MCF 10A (cell line): ENCODE data around the gene RHBG. TPM values are rescaled to one million over a fixed set of nuclear protein-coding genes. Genes with fewer than 3 reads are reported as not detected.

ENCODE experiments used
- BruUV-seq: library from RNA; stranded (reverse); fragments of 400-500 nt; replicated peaks from 2 replicates; lab custom pipeline; 2021; lab: Mats Ljungman, UMichigan
- CTCF ChIA-PET: fragments of 300-600 bp; sonication (Branson Sonifier 250); formaldehyde crosslinking; extraction: SDS; loops from one replicate; lab custom pipeline; 2021; ENCODE audit warnings: antibody characterized with exemption, inconsistent platforms; lab: Yijun Ruan, JAX
- POLR2A ChIA-PET: fragments of 300-600, 350-650 bp; sonication (Branson Sonifier 250); formaldehyde crosslinking; extraction: SDS; loops from one replicate; lab custom pipeline; 2020; ENCODE audit warnings: antibody characterized with exemption, inconsistent platforms; lab: Yijun Ruan, JAX
- DNase-seq: peaks from one replicate; pipeline ENCODE4 v3.0.0-alpha.2; 2018; ENCODE audit not compliant: unreplicated experiment
- H3K27ac Mint-ChIP-seq: one replicate; pipeline ENCODE4 v1.8.0; 2022; ENCODE audit warnings: mild to moderate bottlenecking, low read depth, mixed read lengths; ENCODE audit not compliant: unreplicated experiment
- H3K27me3 Mint-ChIP-seq: one replicate; pipeline ENCODE4 v1.8.0; 2022; ENCODE audit warnings: mixed read lengths; ENCODE audit not compliant: insufficient read depth, unreplicated experiment
- H3K36me3 Mint-ChIP-seq: one replicate; pipeline ENCODE4 v1.8.0; 2022; ENCODE audit warnings: mild to moderate bottlenecking, moderate library complexity, mixed read lengths; ENCODE audit not compliant: insufficient read depth, unreplicated experiment
- H3K4me1 Mint-ChIP-seq: one replicate; pipeline ENCODE4 v1.8.0; 2022; ENCODE audit warnings: mixed read lengths; ENCODE audit not compliant: insufficient read depth, unreplicated experiment
- H3K4me3 Mint-ChIP-seq: one replicate; pipeline ENCODE4 v1.8.0; 2022; ENCODE audit warnings: mild to moderate bottlenecking, moderate library complexity, mixed read lengths; ENCODE audit not compliant: unreplicated experiment
- H3K9me3 Mint-ChIP-seq: one replicate; pipeline ENCODE4 v1.8.0; 2022; ENCODE audit warnings: mixed read lengths; ENCODE audit not compliant: unreplicated experiment
- CTCF ChIP-seq: fragments of 200-600 bp; IDR thresholded peaks from one replicate; pipeline ENCODE4 v1.8.0; 2022; ENCODE audit warnings: antibody characterized with exemption, mild to moderate bottlenecking; ENCODE audit not compliant: unreplicated experiment
- intact Hi-C: fragments of 100-400 bp; cut with micrococcal nuclease; formaldehyde crosslinking; loops from 2 replicates; pipeline ENCODE4 v1.14.1; 2022
- total RNA-seq: library from RNA; stranded (reverse); gene quantifications from 2 replicates; pipeline ENCODE4 v1.2.3, GENCODE V29; 2022

RHBG gene
- total RNA-seq, 1 experiment from 2014 or later: not detected

- POLR2A ChIA-PET: no interaction called here
Observed at GRCh38 chr1:156416993-156417392, 48.0 kb downstream of the RHBG start.

GRCh38 chr1:156417401-156418020 lies 48.5 kb downstream of the RHBG start:
- BruUV-seq: no TSS peak
- DNase-seq: no peak
- POLR2A ChIA-PET: interaction anchor here (0.6 kb wide), 1 partner anchor 154 kb away, joined by 4 read pairs; no protein-coding TSS in a partner anchor
- peaks cover 5% of the 10 kb centered on the region for H3K4me1 Mint-ChIP-seq
- no peak for TF ChIP-seq CTCF
- H3K36me3 Mint-ChIP-seq: peaks cover 5% of the 10 kb centered on the region
- peaks cover 82% of the 10 kb centered on the region for H3K27me3 Mint-ChIP-seq
- no peak overlapping the region for H3K27ac Mint-ChIP-seq
- intact Hi-C loops: no loop called here
- H3K4me3 Mint-ChIP-seq: no peak overlapping the region
- no peaks in the 10 kb centered on the region for H3K9me3 Mint-ChIP-seq
- CTCF ChIA-PET: interaction anchor here (0.6 to 3.2 kb wide), 6 partner anchors 24 to 256 kb away, joined by 3 to 29 read pairs (median 6); no protein-coding TSS in a partner anchor

More at GRCh38 chr1:156416993-156417392, 48.0 kb downstream of the RHBG start:
- H3K9me3 Mint-ChIP-seq: no peaks in the 10 kb centered on the region
- CTCF ChIA-PET: interaction anchor here (0.6 to 3.0 kb wide), 4 partner anchors 16 to 212 kb away, joined by 3 to 10 read pairs (median 6); no protein-coding TSS in a partner anchor
- H3K36me3 Mint-ChIP-seq: peaks cover 5% of the 10 kb centered on the region
- DNase-seq: no peak
- intact Hi-C loops: no loop called here
- H3K4me3 Mint-ChIP-seq: no peak overlapping the region
- no TSS peak for BruUV-seq
- H3K4me1 Mint-ChIP-seq: peaks cover 4% of the 10 kb centered on the region
- TF ChIP-seq CTCF: no peak
- H3K27me3 Mint-ChIP-seq: peaks cover 82% of the 10 kb centered on the region
- H3K27ac Mint-ChIP-seq: no peak overlapping the region

GRCh38 chr1:156418416-156419070 lies 49.5 kb downstream of the RHBG start:
- Mint-ChIP-seq H3K27ac (no peak overlapping the region), H3K36me3 (peaks cover 5% of the 10 kb centered on the region), H3K4me3 (no peak overlapping the region), H3K9me3 (no peaks in the 10 kb centered on the region), H3K4me1 (peaks cover 5% of the 10 kb centered on the region), H3K27me3 (peaks cover 87% of the 10 kb centered on the region)
- intact Hi-C loops: no loop called here
- no peak for DNase-seq
- ChIA-PET CTCF (interaction anchor here (0.7 to 3.2 kb wide), 6 partner anchors 23 to 255 kb away, joined by 3 to 29 read pairs (median 8); no protein-coding TSS in a partner anchor), POLR2A (interaction anchor here (0.6 to 1.0 kb wide), 2 partner anchors 76 to 81 kb away, joined by 3 read pairs; no protein-coding TSS in a partner anchor)
- BruUV-seq: no TSS peak
- no peak for TF ChIP-seq CTCF

GRCh38 chr1:156419854-156420204 lies 50.8 kb downstream of the RHBG start:
- H3K27me3 Mint-ChIP-seq: peaks cover 93% of the 10 kb centered on the region

More at GRCh38 chr1:156419854-156420204, 50.8 kb downstream of the RHBG start:
- intact Hi-C loops: no loop called here
- BruUV-seq: no TSS peak
- H3K4me1 Mint-ChIP-seq: peaks cover 5% of the 10 kb centered on the region
- no peak overlapping the region for H3K27ac Mint-ChIP-seq
- POLR2A ChIA-PET: interaction anchor here (0.8 to 1.0 kb wide), 2 partner anchors 33 to 77 kb away, joined by 3 read pairs; no protein-coding TSS in a partner anchor
- TF ChIP-seq CTCF: no peak
- H3K9me3 Mint-ChIP-seq: no peaks in the 10 kb centered on the region
- H3K4me3 Mint-ChIP-seq: no peak overlapping the region
- no peak for DNase-seq
- CTCF ChIA-PET: interaction anchor here (0.6 to 3.2 kb wide), 8 partner anchors 22 to 414 kb away, joined by 3 to 29 read pairs (median 4); no protein-coding TSS in a partner anchor
- peaks cover 12% of the 10 kb centered on the region for H3K36me3 Mint-ChIP-seq
